ENCODE measurements around the gene TEX11. TPM values are rescaled to one million over a fixed set of nuclear protein-coding genes. Genes with fewer than 3 reads are reported as not detected.

The TEX11 gene
- polyA plus RNA-seq: not detected in 2 replicates

GRCh38 chrX:70908541-70908940 lies at the start of gene TEX11:
Gene TEX11 (minus strand): TSS chrX:70908711. CDS start chrX:70907789, 922 bp downstream.

Other genes with a start within 250 kb of the TEX11 start
- gene SLC7A3, start 22.4 kb upstream of the TEX11 start, polyA plus RNA-seq: not detected in 2 replicates
- 22.0 and 41.6 TPM in 2 replicates for gene SNX12, start 159.6 kb upstream of the TEX11 start, polyA plus RNA-seq
- not detected in 2 replicates for gene FOXO4, start 187.1 kb upstream of the TEX11 start, polyA plus RNA-seq
- gene CXorf65, start 198.0 kb upstream of the TEX11 start, polyA plus RNA-seq: not detected in 2 replicates
- not detected in 2 replicates for gene IL2RG, start 202.9 kb upstream of the TEX11 start, polyA plus RNA-seq
- gene MED12, start 209.9 kb upstream of the TEX11 start, polyA plus RNA-seq: 0.77 and 1.0 TPM in 2 replicates
- gene NLGN3, start 236.1 kb upstream of the TEX11 start, polyA plus RNA-seq: 16.1 and 16.4 TPM in 2 replicates

Data from Purkinje cell (primary cell).